Measurements from ENCODE around the gene TMEM178B. TPM values are rescaled to one million over a fixed set of nuclear protein-coding genes. Genes with fewer than 3 reads are reported as not detected.
"Not testable (repeated sequence)": the region's sequence is repeated elsewhere in the genome, so short reads cannot be mapped to it uniquely, and the experiment has no call there.

The TMEM178B gene
- 1 to 10 TPM in 1 of 2 experiments, under 1 TPM in 1; 0.18 to 1.9 TPM for total RNA-seq

GRCh38 chr7:141073641-141074161 lies at the start of gene TMEM178B:
TMEM178B (plus strand) TSS chr7:141074064.
- CTCF ChIA-PET = no interaction called here
- ATAC-seq (peak; percentile 32), DNase-seq (peak; percentile 44)
- Mint-ChIP-seq H3K36me3 (no peaks in the 10 kb centered on the region), H3K9me3 (ENCODE audit: low read depth) (no peaks in the 10 kb centered on the region), H3K27ac (no peak within 1 kb of the TSS), H3K4me1 (peaks cover 17% of the 10 kb centered on the region), H3K4me3 (peak within 1 kb of the TSS; percentile 60), H3K27me3 (peaks cover 44% of the 10 kb centered on the region)

GRCh38 chr7:141024668-141025067 lies 49.2 kb upstream of the TMEM178B start:
- no peak overlapping the region for H3K27ac Mint-ChIP-seq
- H3K4me3 Mint-ChIP-seq = no peak overlapping the region
- peaks cover 10% of the 10 kb centered on the region for H3K4me1 Mint-ChIP-seq
- ATAC-seq = no peak
- peaks cover 47% of the 10 kb centered on the region for H3K27me3 Mint-ChIP-seq
- no peak for DNase-seq
- peaks cover 25% of the 10 kb centered on the region for H3K9me3 Mint-ChIP-seq (ENCODE audit: low read depth)
- H3K36me3 Mint-ChIP-seq = peaks cover 25% of the 10 kb centered on the region
- CTCF ChIA-PET = interaction anchor here (2.0 kb wide), 1 partner anchor 10 kb away, joined by 11 read pairs; the partner anchor contains the start of gene MRPS33

DNA sequence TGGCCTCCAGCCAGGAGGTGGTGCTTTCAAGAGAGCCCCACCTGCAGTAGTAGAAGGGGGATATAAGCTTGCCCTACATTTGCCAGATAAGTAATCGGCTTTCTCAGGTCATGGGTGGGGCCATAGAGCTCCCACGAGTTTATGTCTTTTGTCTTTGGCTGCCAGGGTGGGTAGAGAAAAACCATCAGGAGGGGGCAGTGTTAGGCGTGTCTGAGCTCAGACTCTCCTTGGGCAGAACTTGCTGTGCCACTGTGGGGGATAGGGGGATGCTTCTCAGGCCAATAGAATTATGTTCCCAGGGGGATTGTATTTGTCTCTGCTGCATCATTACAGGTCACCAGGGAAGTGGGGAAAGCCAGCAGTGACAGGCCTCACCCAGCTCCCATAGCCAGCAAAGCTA lies 46.8 kb upstream of the TMEM178B start:
- no peak for DNase-seq
- Mint-ChIP-seq H3K36me3 (peaks cover 25% of the 10 kb centered on the region), H3K27me3 (peaks cover 43% of the 10 kb centered on the region), H3K4me3 (no peak overlapping the region), H3K9me3 (ENCODE audit: low read depth) (peaks cover 25% of the 10 kb centered on the region), H3K27ac (no peak overlapping the region), H3K4me1 (peaks cover 10% of the 10 kb centered on the region)
- ATAC-seq = no peak
- CTCF ChIA-PET = no interaction called here

- Mint-ChIP-seq H3K9me3 (ENCODE audit: low read depth) (peaks cover 20% of the 10 kb centered on the region), H3K4me1 (peaks cover 2% of the 10 kb centered on the region), H3K27me3 (peaks cover 35% of the 10 kb centered on the region), H3K36me3 (peaks cover 20% of the 10 kb centered on the region), H3K27ac (no peak overlapping the region), H3K4me3 (no peak overlapping the region)
- DNase-seq = no peak
- CTCF ChIA-PET = no interaction called here
- no peak for ATAC-seq
Observed at GRCh38 chr7:141028767-141029166, 45.1 kb upstream of the TMEM178B start.

- ATAC-seq; H3K9me3 Mint-ChIP-seq (ENCODE audit: low read depth); H3K4me3 Mint-ChIP-seq; H3K27ac Mint-ChIP-seq; H3K4me1 Mint-ChIP-seq; CTCF ChIA-PET; H3K36me3 Mint-ChIP-seq; DNase-seq: not testable (repeated sequence)
- peaks cover 40% of the 10 kb centered on the region for H3K27me3 Mint-ChIP-seq
Observed at GRCh38 chr7:141032539-141033323, 41.1 kb upstream of the TMEM178B start.

GRCh38 chr7:141038100-141038499 lies 35.8 kb upstream of the TMEM178B start:
- H3K9me3 Mint-ChIP-seq (ENCODE audit: low read depth); H3K36me3 Mint-ChIP-seq; H3K27ac Mint-ChIP-seq; CTCF ChIA-PET; ATAC-seq; H3K4me3 Mint-ChIP-seq; DNase-seq; H3K27me3 Mint-ChIP-seq; H3K4me1 Mint-ChIP-seq: not testable (repeated sequence)

GRCh38 chr7:141039376-141039775 lies 34.5 kb upstream of the TMEM178B start:
- Mint-ChIP-seq H3K4me3 (no peak overlapping the region), H3K36me3 (no peaks in the 10 kb centered on the region), H3K9me3 (ENCODE audit: low read depth) (no peaks in the 10 kb centered on the region), H3K27me3 (peaks cover 10% of the 10 kb centered on the region), H3K27ac (no peak overlapping the region), H3K4me1 (no peaks in the 10 kb centered on the region)
- DNase-seq (no peak), ATAC-seq (no peak)
- CTCF ChIA-PET = no interaction called here

DNA sequence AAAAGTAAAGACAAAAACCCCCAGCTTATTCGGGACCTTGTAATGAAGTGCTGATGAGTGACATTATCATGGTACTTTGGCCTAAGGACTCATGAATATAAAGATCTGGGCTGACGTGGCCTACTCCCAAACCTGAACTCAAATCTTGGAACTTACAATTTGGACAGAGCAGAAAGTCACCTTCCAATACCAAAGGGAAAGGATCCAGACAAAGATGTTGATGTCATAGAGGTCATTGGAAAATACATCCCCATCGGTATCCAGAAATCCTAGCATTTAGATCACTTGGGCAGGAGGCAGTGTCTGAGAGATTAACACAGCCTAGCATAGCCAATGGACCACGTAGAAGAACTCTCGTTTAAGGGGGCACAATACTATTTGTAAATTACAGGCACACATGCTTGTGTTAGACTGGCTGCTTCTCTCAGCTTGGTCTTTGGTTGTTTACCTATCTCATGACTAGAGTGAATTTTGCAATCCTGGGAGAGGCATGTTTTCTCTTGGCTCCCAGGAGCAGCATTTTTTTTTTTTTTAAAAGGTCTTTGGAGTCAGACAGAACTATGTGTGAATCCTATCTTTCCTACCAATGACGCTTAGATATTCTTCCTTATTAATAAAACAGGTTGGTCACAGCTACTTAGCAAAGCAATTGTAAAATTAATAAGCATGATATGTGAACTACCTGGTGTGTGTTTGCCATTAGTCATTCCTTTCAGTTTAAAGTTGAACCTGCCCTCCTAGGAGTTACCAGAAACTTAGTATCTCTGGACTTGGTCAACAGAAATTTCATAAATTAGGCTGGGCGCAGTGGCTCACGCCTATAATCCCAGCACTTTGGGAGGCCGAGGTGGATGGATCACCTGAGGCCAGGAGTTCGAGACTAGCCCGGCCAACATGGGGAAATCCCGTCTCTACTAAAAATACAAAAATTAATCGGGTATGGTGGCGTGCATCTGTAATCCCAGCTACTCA lies 31.4 kb upstream of the TMEM178B start:
- peaks cover 22% of the 10 kb centered on the region for H3K27me3 Mint-ChIP-seq
- no peaks in the 10 kb centered on the region for H3K36me3 Mint-ChIP-seq
- H3K4me3 Mint-ChIP-seq = no peak overlapping the region
- H3K4me1 Mint-ChIP-seq = no peaks in the 10 kb centered on the region
- no peak overlapping the region for H3K27ac Mint-ChIP-seq
- no peaks in the 10 kb centered on the region for H3K9me3 Mint-ChIP-seq (ENCODE audit: low read depth)
- CTCF ChIA-PET = no interaction called here
- ATAC-seq (no peak), DNase-seq (no peak)

- Mint-ChIP-seq H3K4me3 (no peak overlapping the region), H3K9me3 (ENCODE audit: low read depth) (no peaks in the 10 kb centered on the region), H3K4me1 (no peaks in the 10 kb centered on the region), H3K27ac (no peak overlapping the region), H3K27me3 (peaks cover 26% of the 10 kb centered on the region), H3K36me3 (no peaks in the 10 kb centered on the region)
- DNase-seq = no peak
- CTCF ChIA-PET = no interaction called here
- no peak for ATAC-seq
Observed at GRCh38 chr7:141043616-141044015, 30.2 kb upstream of the TMEM178B start.

- CTCF ChIA-PET = no interaction called here
- DNase-seq (no peak), ATAC-seq (no peak)
- H3K4me3 Mint-ChIP-seq = no peak overlapping the region
- no peaks in the 10 kb centered on the region for H3K36me3 Mint-ChIP-seq
- H3K27ac Mint-ChIP-seq = no peak overlapping the region
- H3K27me3 Mint-ChIP-seq = peaks cover 39% of the 10 kb centered on the region
- H3K4me1 Mint-ChIP-seq = no peaks in the 10 kb centered on the region
- no peaks in the 10 kb centered on the region for H3K9me3 Mint-ChIP-seq (ENCODE audit: low read depth)
Observed at GRCh38 chr7:141045126-141045841, 28.6 kb upstream of the TMEM178B start.

DNA sequence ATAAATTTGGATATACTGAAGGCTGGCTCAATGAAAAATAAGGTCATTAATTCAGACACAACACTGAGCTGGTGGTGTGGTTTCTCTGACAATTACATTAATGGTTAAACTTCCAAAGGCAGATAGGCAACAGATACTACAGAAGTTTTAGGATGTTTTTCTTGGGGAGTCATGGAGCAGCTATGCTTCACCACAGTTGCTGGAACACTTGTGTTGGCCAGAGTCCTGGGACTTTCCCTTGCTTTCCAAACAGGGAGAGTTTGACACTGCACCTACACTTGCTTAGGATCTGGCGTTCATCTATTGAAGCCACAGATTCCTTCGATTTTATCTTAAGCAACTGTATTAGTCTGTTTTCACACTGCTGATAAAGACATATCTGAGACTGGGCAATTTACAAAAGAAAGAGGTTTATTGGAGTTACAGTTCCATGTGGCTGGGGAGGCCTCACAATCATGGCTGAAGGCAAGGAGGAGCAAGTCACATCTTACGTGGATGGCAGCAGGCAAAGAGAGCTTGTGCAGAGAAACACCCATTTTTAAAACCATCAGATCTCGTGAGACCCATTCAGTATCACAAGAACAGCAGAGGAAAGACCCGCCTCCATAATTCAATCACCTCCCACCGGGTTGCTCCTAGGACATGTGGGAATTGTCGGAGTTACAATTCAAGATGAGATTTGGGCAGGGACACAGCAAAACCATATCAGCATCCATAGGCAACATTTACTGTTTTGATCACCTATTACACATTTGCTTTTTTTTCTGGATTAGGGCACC lies 27.8 kb upstream of the TMEM178B start:
- Mint-ChIP-seq H3K4me1 (no peaks in the 10 kb centered on the region), H3K36me3 (no peaks in the 10 kb centered on the region)

DNA sequence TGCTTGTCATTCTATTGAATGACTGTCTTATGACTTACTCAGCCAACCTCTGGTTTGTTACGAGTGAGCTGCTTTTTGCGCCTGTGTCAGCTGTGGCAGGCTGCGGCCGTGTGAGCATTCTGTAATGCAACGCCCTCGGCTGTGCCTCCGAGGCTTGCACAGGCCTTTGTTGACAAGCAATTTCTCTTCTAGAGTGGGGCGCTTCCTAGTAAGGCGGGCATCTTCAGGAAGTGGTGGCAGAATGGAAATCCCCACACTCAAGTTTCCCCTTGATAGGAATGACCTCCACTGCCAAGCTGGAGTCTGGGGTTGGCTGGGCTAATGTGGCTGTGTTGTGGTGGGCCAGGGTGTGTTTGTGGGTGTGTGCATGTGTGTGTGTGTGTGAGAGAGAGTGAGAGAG lies 20.2 kb upstream of the TMEM178B start:
- H3K9me3 Mint-ChIP-seq (ENCODE audit: low read depth) = no peaks in the 10 kb centered on the region
- ATAC-seq = peak; percentile 94
- H3K4me3 Mint-ChIP-seq = peak overlapping the region; percentile 14
- H3K36me3 Mint-ChIP-seq = no peaks in the 10 kb centered on the region
- peak overlapping the region; percentile 83 for H3K27ac Mint-ChIP-seq
- H3K27me3 Mint-ChIP-seq = peaks cover 29% of the 10 kb centered on the region
- CTCF ChIA-PET = interaction anchor here (0.7 kb wide), 1 partner anchor 509 kb away, joined by 3 read pairs; no protein-coding TSS in a partner anchor
- peaks cover 24% of the 10 kb centered on the region for H3K4me1 Mint-ChIP-seq
- DNase-seq = peak; percentile 82

More for the DNA sequence above, 27.8 kb upstream of the TMEM178B start:
- Mint-ChIP-seq H3K27me3 (peaks cover 45% of the 10 kb centered on the region), H3K27ac (no peak overlapping the region), H3K4me3 (no peak overlapping the region), H3K9me3 (ENCODE audit: low read depth) (no peaks in the 10 kb centered on the region)
- CTCF ChIA-PET = no interaction called here
- DNase-seq (no peak), ATAC-seq (no peak)
